HCT116 (cell line): ENCODE results near the gene NUTM2D. TPM values are rescaled to one million over a fixed set of nuclear protein-coding genes. Genes with fewer than 3 reads are reported as not detected.
"Not testable (repeated sequence)": the region's sequence is repeated elsewhere in the genome, so short reads cannot be mapped to it uniquely, and the experiment has no call there.

Experiments
- ATAC-seq: fragments of 200-7000 bp; cut with Tn5 transposase; 2 replicates; pipeline ENCODE4 v1.9.1; 2020; ENCODE audit warnings: mild to moderate bottlenecking, moderate library complexity
- BruUV-seq: library from RNA; stranded (reverse); fragments of 400-500 nt; replicated peaks from 2 replicates; lab custom pipeline; 2021; lab: Mats Ljungman, UMichigan
- CTCF ChIA-PET: fragments of 300-600 bp; sonication (Branson Sonifier 250); formaldehyde crosslinking; loops from one replicate; lab custom pipeline; 2021; ENCODE audit warnings: antibody characterized with exemption; lab: Charles Lee
- POLR2A ChIA-PET: fragments of 300-600, 350-600 bp; sonication (Branson Sonifier 250); formaldehyde crosslinking; loops from one replicate; lab custom pipeline; 2021; ENCODE audit warnings: antibody characterized with exemption; lab: Charles Lee
- RAD21 ChIA-PET, 2 experiments: fragments of 300-600 bp; sonication (Branson Sonifier 250); formaldehyde crosslinking; loops; one replicate each; lab custom pipeline; 2023; ENCODE audit warnings: low total read pairs in 2 of 2; ENCODE audit not compliant: uncharacterized antibody in 2 of 2, unreplicated experiment in 2 of 2, low non-redundant PET in 1 of 2; lab: Charles Lee
- DNase-seq: peaks from one replicate; pipeline ENCODE4 v3.0.0-alpha.2; 2010; ENCODE audit warnings: low read depth, low spot score
- H2AFZ ChIP-seq: fragments of 200-600 bp; shearing (Covaris generic), sonication (generic); 2 replicates; pipeline ENCODE4 v1.6.1; 2017; ENCODE audit warnings: low read depth, mixed run types, mixed read lengths, antibody characterized with exemption, low read length; ENCODE audit not compliant: poor library complexity, severe bottlenecking
- H3K27ac ChIP-seq: 2 replicates; pipeline ENCODE4 v1.5.1; 2012; ENCODE audit warnings: low read depth, low read length
- H3K27me3 ChIP-seq: fragments of 200-600 bp; sonication (generic); 2 replicates; pipeline ENCODE4 v1.6.1; 2016; ENCODE audit warnings: mixed run types, low read length, mixed read lengths; ENCODE audit not compliant: insufficient read depth
- H3K36me3 ChIP-seq, 2 experiments: fragments of 200-500 bp in 1 of 2; fragments of 200-600 bp in 1 of 2; sonication (Bioruptor generic) in 1 of 2; sonication (generic) in 1 of 2; 2 replicates each; pipeline versions ENCODE4 v1.5.1 to v1.6.1; 2014 to 2016; ENCODE audit warnings: low read length in 2 of 2, inconsistent platforms in 1 of 2, mixed read lengths in 1 of 2, mixed run types in 1 of 2; ENCODE audit not compliant: insufficient read depth in 2 of 2, control insufficient read depth in 1 of 2
- H3K4me1 ChIP-seq, 2 experiments: fragments of 200-600 bp in 1 of 2; sonication (generic) in 1 of 2; 2 replicates each; pipeline versions ENCODE4 v1.5.1 to v1.6.1; 2012 to 2017; ENCODE audit warnings: low read length in 2 of 2, inconsistent platforms in 1 of 2, mild to moderate bottlenecking in 1 of 2, mixed read lengths in 1 of 2, mixed run types in 1 of 2, moderate library complexity in 1 of 2; ENCODE audit not compliant: insufficient read depth in 2 of 2, control insufficient read depth in 1 of 2
- H3K4me2 ChIP-seq: fragments of 200-600 bp; sonication (generic); 2 replicates; pipeline ENCODE4 v1.6.1; 2017; ENCODE audit warnings: mixed run types, low read length, mixed read lengths
- H3K4me3 ChIP-seq, 2 experiments: fragments of 200-600 bp in 1 of 2; sonication (generic) in 1 of 2; replicated peaks in 1 of 2; 2 replicates each; pipeline ENCODE4 v1.5.1; 2011 to 2016; ENCODE audit warnings: low read length in 2 of 2, control low read depth in 1 of 2, low read depth in 1 of 2, mild to moderate bottlenecking in 1 of 2, mixed read lengths in 1 of 2, mixed run types in 1 of 2
- H3K79me2 ChIP-seq: fragments of 200-600 bp; sonication (generic); 2 replicates; pipeline ENCODE4 v1.6.1; 2017; ENCODE audit warnings: mild to moderate bottlenecking, mixed run types, low read length, moderate library complexity, mixed read lengths; ENCODE audit not compliant: insufficient read depth
- H3K9ac ChIP-seq: fragments of 200-600 bp; sonication (generic); 2 replicates; pipeline ENCODE4 v1.6.1; 2016; ENCODE audit warnings: low read length, mixed read lengths
- H3K9me2 ChIP-seq: fragments of 200-600 bp; sonication (generic), shearing (Covaris generic); 2 replicates; pipeline ENCODE4 v1.6.1; 2017; ENCODE audit warnings: mixed run types, mild to moderate bottlenecking, moderate library complexity; ENCODE audit not compliant: insufficient read depth
- H3K9me3 ChIP-seq, 2 experiments: fragments of 200-500 bp in 1 of 2; fragments of 200-600 bp in 1 of 2; sonication (Bioruptor generic) in 1 of 2; sonication (generic) in 1 of 2; 2 replicates each; pipeline ENCODE4 v1.6.1; 2014 to 2017; ENCODE audit warnings: low read length in 2 of 2, mixed read lengths in 2 of 2, inconsistent platforms in 1 of 2, low read depth in 1 of 2, mild to moderate bottlenecking in 1 of 2, mixed run types in 1 of 2, moderate library complexity in 1 of 2; ENCODE audit not compliant: control insufficient read depth in 1 of 2, insufficient read depth in 1 of 2
- H4K20me1 ChIP-seq: fragments of 200-600 bp; sonication (generic), shearing (Covaris generic); 2 replicates; pipeline ENCODE4 v1.6.1; 2017; ENCODE audit warnings: mixed run types, mild to moderate bottlenecking, moderate library complexity; ENCODE audit not compliant: insufficient read depth
- intact Hi-C: fragments of 100-400 bp; cut with micrococcal nuclease; formaldehyde crosslinking; loops from 2 replicates; pipeline ENCODE4 v1.10.0; 2022
- total RNA-seq: library from RNA; stranded (reverse); gene quantifications from one replicate; pipeline ENCODE4 v1.2.1, GENCODE V29; 2021; ENCODE audit not compliant: unreplicated experiment

NUTM2D gene
- total RNA-seq, 1 experiment from 2014 or later, result 2.8 TPM

- H3K36me3 ChIP-seq, POLR2A ChIA-PET, H3K79me2 ChIP-seq, DNase-seq, H3K4me1 ChIP-seq, H3K9ac ChIP-seq, H3K27me3 ChIP-seq, H4K20me1 ChIP-seq, intact Hi-C loops, H2AFZ ChIP-seq, BruUV-seq, RAD21 ChIA-PET, H3K9me2 ChIP-seq, ATAC-seq, H3K9me3 ChIP-seq, H3K4me2 ChIP-seq, H3K4me3 ChIP-seq, H3K27ac ChIP-seq, CTCF ChIA-PET: not testable (repeated sequence)
These were observed 16.5 kb downstream of the NUTM2D start for GRCh38 chr10:87374091-87374490.

DNA sequence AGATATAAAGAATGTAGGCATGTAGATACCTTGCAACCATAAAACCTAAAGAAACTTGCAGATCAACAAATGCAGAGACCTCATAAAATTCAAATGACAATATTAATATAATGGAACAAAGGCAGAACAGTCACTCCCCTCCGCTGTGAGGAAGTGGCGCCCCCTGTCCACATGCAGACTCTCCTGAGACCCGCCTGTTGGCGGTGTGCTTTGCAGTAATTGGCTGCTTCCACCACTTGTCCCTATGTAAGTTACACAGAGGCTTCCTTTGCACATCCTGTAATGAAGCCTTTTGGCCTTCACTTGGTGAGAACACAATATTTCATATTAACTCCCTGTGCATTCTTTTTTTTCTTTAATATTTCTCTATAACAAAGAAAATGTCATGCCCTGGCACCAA, 21.6 kb downstream of the NUTM2D start:
- H3K27me3 ChIP-seq, CTCF ChIA-PET, H3K36me3 ChIP-seq, H2AFZ ChIP-seq, DNase-seq, BruUV-seq, H3K4me3 ChIP-seq, intact Hi-C loops, H3K4me1 ChIP-seq, H4K20me1 ChIP-seq, RAD21 ChIA-PET, POLR2A ChIA-PET, H3K9me3 ChIP-seq, H3K9ac ChIP-seq, H3K27ac ChIP-seq, H3K4me2 ChIP-seq, H3K9me2 ChIP-seq, H3K79me2 ChIP-seq: not testable (repeated sequence)
- ATAC-seq, result peak; percentile 90

- H4K20me1 ChIP-seq, RAD21 ChIA-PET, DNase-seq, H3K4me3 ChIP-seq, H3K27me3 ChIP-seq, H3K79me2 ChIP-seq, H3K9ac ChIP-seq, H3K9me2 ChIP-seq, H3K4me1 ChIP-seq, POLR2A ChIA-PET, H3K36me3 ChIP-seq, intact Hi-C loops, H2AFZ ChIP-seq, H3K9me3 ChIP-seq, H3K27ac ChIP-seq, CTCF ChIA-PET: not testable (repeated sequence)
- peak; percentile 75 for ATAC-seq
- BruUV-seq, result TSS peak; percentile 60
- H3K4me2 ChIP-seq, result peak overlapping the region; percentile 25; the same call in 1 of the 2 replicates
These were observed 25.8 kb downstream of the NUTM2D start for GRCh38 chr10:87383149-87383857.

- H3K36me3 ChIP-seq, ATAC-seq, RAD21 ChIA-PET, H3K27ac ChIP-seq, H3K9ac ChIP-seq, H3K9me3 ChIP-seq, BruUV-seq, CTCF ChIA-PET, intact Hi-C loops, H3K4me1 ChIP-seq, H2AFZ ChIP-seq, H4K20me1 ChIP-seq, POLR2A ChIA-PET, H3K4me2 ChIP-seq, H3K79me2 ChIP-seq, H3K27me3 ChIP-seq, H3K9me2 ChIP-seq, H3K4me3 ChIP-seq, DNase-seq: not testable (repeated sequence)
These were observed 26.7 kb downstream of the NUTM2D start for GRCh38 chr10:87384283-87384682.
